GM12878 (cell line): ENCODE data around the gene VDR. TPM values are rescaled to one million over a fixed set of nuclear protein-coding genes. Genes with fewer than 3 reads are reported as not detected.

Experiments
- ATAC-seq: fragments of 200-7000 bp; cut with Tn5 transposase; 3 replicates; pipeline ENCODE4 v1.9.1; 2020; ENCODE audit warnings: mild to moderate bottlenecking, moderate library complexity
- BruUV-seq: library from RNA; stranded (reverse); fragments of 400-500 nt; replicated peaks from 2 replicates; lab custom pipeline; 2021; lab: Mats Ljungman, UMichigan
- CTCF ChIA-PET: fragments of 300-600 bp; sonication (Branson Sonifier 250); formaldehyde crosslinking; extraction: SDS; loops from one replicate; lab custom pipeline; 2021; ENCODE audit warnings: inconsistent platforms; lab: Yijun Ruan, JAX
- POLR2A ChIA-PET: fragments of 350-600 bp; formaldehyde crosslinking; extraction: SDS; loops from one replicate; lab custom pipeline; 2021; ENCODE audit warnings: inconsistent platforms; lab: Charles Lee
- RAD21 ChIA-PET: fragments of 300-600 bp; sonication (Branson Sonifier 250); formaldehyde crosslinking; loops from one replicate; lab custom pipeline; 2023; ENCODE audit warnings: antibody characterized with exemption; ENCODE audit not compliant: unreplicated experiment; lab: Charles Lee
- SMC1A ChIA-PET: fragments of 300-600 bp; sonication (Branson Sonifier 250); formaldehyde crosslinking; loops from one replicate; lab custom pipeline; 2023; ENCODE audit not compliant: unreplicated experiment, uncharacterized antibody; lab: Charles Lee
- DNase-seq: peaks from one replicate; pipeline ENCODE4 v3.0.0-alpha.2; 2011; ENCODE audit warnings: low read depth, low spot score
- FAIRE-seq: peaks from 3 replicates; lab custom pipeline; 2011; peaks lifted over from hg19 to GRCh38; lab: Jason Lieb, UNC
- H2AFZ ChIP-seq: 2 replicates; pipeline ENCODE4 v1.6.0; 2011; ENCODE audit warnings: low read depth, low read length, control low read depth; ENCODE audit not compliant: control insufficient read depth
- H3K27ac ChIP-seq: 2 replicates; pipeline ENCODE4 v1.5.1; 2011; ENCODE audit warnings: control low read depth; ENCODE audit not compliant: control insufficient read depth, insufficient read depth
- H3K27me3 ChIP-seq, 2 experiments: replicated peaks in 1 of 2; 2 replicates each; pipeline versions ENCODE4 v1.6.0 to v1.6.1; 2011; ENCODE audit warnings: low read length in 1 of 2; ENCODE audit not compliant: control insufficient read depth in 2 of 2, insufficient read depth in 2 of 2
- H3K36me3 ChIP-seq, 2 experiments: 2 replicates each; pipeline ENCODE4 v1.5.1; 2011; ENCODE audit warnings: low read length in 1 of 2; ENCODE audit not compliant: control insufficient read depth in 2 of 2, insufficient read depth in 2 of 2
- H3K4me1 ChIP-seq: 2 replicates; pipeline ENCODE4 v1.6.1; 2011; ENCODE audit warnings: mild to moderate bottlenecking, low read length, moderate library complexity, mixed read lengths; ENCODE audit not compliant: control insufficient read depth, insufficient read depth
- H3K4me2 ChIP-seq: 2 replicates; pipeline ENCODE4 v1.6.0; 2011; ENCODE audit warnings: control low read depth; ENCODE audit not compliant: control insufficient read depth, insufficient read depth
- H3K4me3 ChIP-seq: fragments of 200-600 bp; sonication (generic); 2 replicates; pipeline ENCODE4 v1.5.1; 2016
- H3K79me2 ChIP-seq: 2 replicates; pipeline ENCODE4 v1.6.0; 2011; ENCODE audit warnings: low read length; ENCODE audit not compliant: control insufficient read depth, insufficient read depth
- H3K9ac ChIP-seq: 2 replicates; pipeline ENCODE4 v1.8.0; 2011; ENCODE audit warnings: low read length, control low read depth, mixed read lengths; ENCODE audit not compliant: control insufficient read depth, insufficient read depth
- H3K9me3 ChIP-seq: replicated peaks from 3 replicates; pipeline ENCODE4 v1.5.1; 2011; ENCODE audit warnings: mild to moderate bottlenecking, low read length; ENCODE audit not compliant: control insufficient read depth, insufficient read depth
- H4K20me1 ChIP-seq: 2 replicates; pipeline ENCODE4 v1.6.0; 2011; ENCODE audit not compliant: control insufficient read depth, insufficient read depth
- CBFB ChIP-seq: IDR thresholded peaks from 2 replicates; pipeline ENCODE4 v1.6.1; 2016; ENCODE audit warnings: antibody characterized with exemption, low read depth
- E2F4 ChIP-seq: IDR thresholded peaks from 2 replicates; pipeline ENCODE4 v1.6.1; 2012; ENCODE audit warnings: low read depth, low read length, improper control_type of control experiment
- IRF5 ChIP-seq: fragments of 450-650 bp; IDR thresholded peaks from 2 replicates; pipeline ENCODE4 v1.6.1; 2017; ENCODE audit warnings: borderline replicate concordance
- KLF5 ChIP-seq: fragments of 450-650 bp; IDR thresholded peaks from 2 replicates; pipeline ENCODE4 v1.6.1; 2014; ENCODE audit warnings: mild to moderate bottlenecking; ENCODE audit not compliant: partially characterized antibody
- NFXL1 ChIP-seq: fragments of 450-650 bp; IDR thresholded peaks from 2 replicates; pipeline ENCODE4 v1.6.1; 2017; ENCODE audit warnings: antibody characterized with exemption, mild to moderate bottlenecking, borderline replicate concordance
- PAX5 ChIP-seq: IDR thresholded peaks from 2 replicates; pipeline ENCODE4 v1.6.1; 2011; ENCODE audit warnings: low read depth, low read length, borderline replicate concordance
- POLR2AphosphoS2 ChIP-seq: IDR thresholded peaks from 2 replicates; pipeline ENCODE4 v1.6.1; 2011; ENCODE audit warnings: low read depth, mild to moderate bottlenecking, low read length, improper control_type of control experiment, moderate library complexity
- RAD21 ChIP-seq: IDR thresholded peaks from 2 replicates; pipeline ENCODE4 v1.6.1; 2011; ENCODE audit warnings: mild to moderate bottlenecking, low read depth, low read length, moderate library complexity; ENCODE audit not compliant: insufficient read depth
- SMAD5 ChIP-seq: IDR thresholded peaks from 2 replicates; pipeline ENCODE4 v1.6.1; 2016; ENCODE audit warnings: antibody characterized with exemption, low read depth
- TCF7 ChIP-seq: IDR thresholded peaks from 2 replicates; pipeline ENCODE4 v1.6.1; 2014; ENCODE audit warnings: antibody characterized with exemption, borderline replicate concordance
- ZBED1 ChIP-seq: IDR thresholded peaks from 2 replicates; pipeline ENCODE4 v1.6.1; 2016; ENCODE audit warnings: borderline replicate concordance
- ZNF217 ChIP-seq: fragments of 450-650 bp; IDR thresholded peaks from 2 replicates; pipeline ENCODE4 v1.6.1; 2017; ENCODE audit warnings: antibody characterized with exemption, mild to moderate bottlenecking
- ZSCAN29 ChIP-seq: fragments of 450-650 bp; IDR thresholded peaks from 2 replicates; pipeline ENCODE4 v1.6.1; 2017; ENCODE audit warnings: mild to moderate bottlenecking, moderate library complexity
- WGBS: methylation state at CpG from one replicate; pipeline ENCODE4 v1.1.6; 2016; ENCODE audit warnings: low lambda C conversion rate; ENCODE audit not compliant: insufficient replicate concordance, insufficient coverage; ENCODE audit errors: missing lambda C conversion rate; 5-methylcytosine and 5-hydroxymethylcytosine counted together
- in situ Hi-C: fragments of 300-500 bp; cut with MboI; formaldehyde crosslinking; loops from 9 replicates; pipeline ENCODE4 v1.14.3; 2018; ENCODE audit warnings: mixed read lengths
- intact Hi-C: fragments of 100-400 bp; cut with micrococcal nuclease; formaldehyde crosslinking; loops from one replicate; pipeline ENCODE4 v1.14.2; 2022; ENCODE audit not compliant: unreplicated experiment
- polyA plus RNA-seq, 11 experiments: library from polyadenylated mRNA; depleted of rRNA in 4 of 11; unstranded in 6 of 11; stranded (reverse) in 5 of 11; fragments of >200 nt; fragmentation: Nextera tagmentation in 4 of 11; fragmentation: Illumina TruSeq in 1 of 11; extraction: Ambion mirVana in 4 of 11; extraction: Trizol in 1 of 11; gene quantifications; 1 replicate in 1 of 11; 2 replicates in 10 of 11; pipeline versions ENCODE4 v1.2.1 to v1.2.3, GENCODE V29; 2011 to 2016; ENCODE audit warnings: inconsistent platforms in 2 of 11, missing spikeins in 2 of 11, low read depth in 1 of 11
- total RNA-seq, 4 experiments: library from RNA; depleted of rRNA in 3 of 4; stranded (reverse); fragments of >200 nt in 3 of 4; fragmentation: Illumina TruSeq in 1 of 4; extraction: Trizol in 1 of 4; gene quantifications; 2 replicates each; pipeline versions ENCODE4 v1.2.1 to v1.2.3, GENCODE V29; 2013 to 2021
- TF ChIP-seq, protein P1 (sequence below): IDR thresholded peaks from 2 replicates; pipeline ENCODE4 v1.6.1; 2012; ENCODE audit warnings: mild to moderate bottlenecking, low read depth, low read length

The VDR gene
- total and polyA plus RNA-seq, 10 of the 15 experiments (the other 5 are each of a cell fraction or from before 2014, with no cell fraction given) = 0.27 to 7.9 (median 3.0) TPM

- TF ChIP-seq, protein P1, sequence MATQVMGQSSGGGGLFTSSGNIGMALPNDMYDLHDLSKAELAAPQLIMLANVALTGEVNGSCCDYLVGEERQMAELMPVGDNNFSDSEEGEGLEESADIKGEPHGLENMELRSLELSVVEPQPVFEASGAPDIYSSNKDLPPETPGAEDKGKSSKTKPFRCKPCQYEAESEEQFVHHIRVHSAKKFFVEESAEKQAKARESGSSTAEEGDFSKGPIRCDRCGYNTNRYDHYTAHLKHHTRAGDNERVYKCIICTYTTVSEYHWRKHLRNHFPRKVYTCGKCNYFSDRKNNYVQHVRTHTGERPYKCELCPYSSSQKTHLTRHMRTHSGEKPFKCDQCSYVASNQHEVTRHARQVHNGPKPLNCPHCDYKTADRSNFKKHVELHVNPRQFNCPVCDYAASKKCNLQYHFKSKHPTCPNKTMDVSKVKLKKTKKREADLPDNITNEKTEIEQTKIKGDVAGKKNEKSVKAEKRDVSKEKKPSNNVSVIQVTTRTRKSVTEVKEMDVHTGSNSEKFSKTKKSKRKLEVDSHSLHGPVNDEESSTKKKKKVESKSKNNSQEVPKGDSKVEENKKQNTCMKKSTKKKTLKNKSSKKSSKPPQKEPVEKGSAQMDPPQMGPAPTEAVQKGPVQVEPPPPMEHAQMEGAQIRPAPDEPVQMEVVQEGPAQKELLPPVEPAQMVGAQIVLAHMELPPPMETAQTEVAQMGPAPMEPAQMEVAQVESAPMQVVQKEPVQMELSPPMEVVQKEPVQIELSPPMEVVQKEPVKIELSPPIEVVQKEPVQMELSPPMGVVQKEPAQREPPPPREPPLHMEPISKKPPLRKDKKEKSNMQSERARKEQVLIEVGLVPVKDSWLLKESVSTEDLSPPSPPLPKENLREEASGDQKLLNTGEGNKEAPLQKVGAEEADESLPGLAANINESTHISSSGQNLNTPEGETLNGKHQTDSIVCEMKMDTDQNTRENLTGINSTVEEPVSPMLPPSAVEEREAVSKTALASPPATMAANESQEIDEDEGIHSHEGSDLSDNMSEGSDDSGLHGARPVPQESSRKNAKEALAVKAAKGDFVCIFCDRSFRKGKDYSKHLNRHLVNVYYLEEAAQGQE = no peak
- TF ChIP-seq ZSCAN29 = no peak
- TF ChIP-seq ZBED1 = no peak
- TF ChIP-seq TCF7 = no peak
- TF ChIP-seq PAX5 = no peak
These were observed 5.3 kb downstream of the VDR start (continued) for GRCh38 chr12:47899466-47899865.

- Histone ChIP-seq H4K20me1 (no peaks in the 10 kb centered on the region), H3K9ac (no peak overlapping the region), H3K27me3 (no peaks in the 10 kb centered on the region), H3K79me2 (no peaks in the 10 kb centered on the region), H3K27ac (no peak overlapping the region), H3K4me3 (no peak overlapping the region), H3K9me3 (no peaks in the 10 kb centered on the region), H3K4me2 (no peak overlapping the region), H3K4me1 (peaks cover 20% of the 10 kb centered on the region), H2AFZ (no peak overlapping the region), H3K36me3 (no peaks in the 10 kb centered on the region)
- TF ChIP-seq RAD21 (no peak), ZNF217 (no peak), CBFB (no peak), SMAD5 (no peak), POLR2AphosphoS2 (no peak), KLF5 (no peak), NFXL1 (no peak), E2F4 (no peak), IRF5 (no peak)
- ATAC-seq (no peak), DNase-seq (no peak), FAIRE-seq (no peak)
- ChIA-PET RAD21 (interaction anchor here (4.3 kb wide), 1 partner anchor 12 kb away, joined by 28 read pairs; no protein-coding TSS in a partner anchor), POLR2A (no interaction called here), SMC1A (interaction anchor here (0.8 to 5.4 kb wide), 4 partner anchors 8 to 87 kb away, joined by 3 to 40 read pairs (median 4); no protein-coding TSS in a partner anchor), CTCF (interaction anchor here (4.4 kb wide), 1 partner anchor 10 kb away, joined by 28 read pairs; no protein-coding TSS in a partner anchor)
- 51% methylated on average over 8 of the region's 8 CpGs for WGBS
- in situ Hi-C loops (no loop called here), intact Hi-C loops (no loop called here)
- BruUV-seq = no TSS peak
These were observed 8.2 kb downstream of the VDR start for GRCh38 chr12:47896633-47897032.
